ENCODE measurements around the gene CPE. TPM values are rescaled to one million over a fixed set of nuclear protein-coding genes. Genes with fewer than 3 reads are reported as not detected.
"Not testable (repeated sequence)": the region's sequence is repeated elsewhere in the genome, so short reads cannot be mapped to it uniquely, and the experiment has no call there.

CPE gene
- total and polyA plus RNA-seq, 2 of the 4 experiments (the other 2 are of a cell fraction) = 3.6 to 13.5 TPM

DNA sequence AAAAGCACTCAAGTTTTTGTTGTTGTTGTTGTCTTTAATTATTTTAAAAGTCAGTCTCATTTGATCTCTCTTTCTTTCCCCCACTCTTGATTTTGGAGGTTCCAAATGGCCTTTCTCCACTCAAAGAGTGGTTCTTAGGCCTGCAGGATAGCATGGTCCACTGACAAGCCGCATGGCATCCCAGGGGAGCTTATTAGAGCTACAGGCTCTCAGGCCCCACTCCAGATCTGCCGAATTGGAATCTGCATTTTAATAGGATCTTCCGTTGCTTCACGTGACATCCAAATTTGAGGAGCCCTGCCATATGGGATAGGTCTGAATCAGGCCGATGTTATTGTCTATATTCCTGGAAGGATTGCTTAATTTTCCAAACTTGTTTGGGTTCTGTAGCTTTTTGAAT is 72.1 kb downstream of the CPE start:
- no peaks in the 10 kb centered on the region for H3K27me3 ChIP-seq (ENCODE audit: control insufficient read depth, insufficient read depth, low read length)
- no TSS peak for BruUV-seq (replicated peaks)
- H2AK5ac ChIP-seq (ENCODE audit: low read depth, low read length) = no peak overlapping the region

DNA sequence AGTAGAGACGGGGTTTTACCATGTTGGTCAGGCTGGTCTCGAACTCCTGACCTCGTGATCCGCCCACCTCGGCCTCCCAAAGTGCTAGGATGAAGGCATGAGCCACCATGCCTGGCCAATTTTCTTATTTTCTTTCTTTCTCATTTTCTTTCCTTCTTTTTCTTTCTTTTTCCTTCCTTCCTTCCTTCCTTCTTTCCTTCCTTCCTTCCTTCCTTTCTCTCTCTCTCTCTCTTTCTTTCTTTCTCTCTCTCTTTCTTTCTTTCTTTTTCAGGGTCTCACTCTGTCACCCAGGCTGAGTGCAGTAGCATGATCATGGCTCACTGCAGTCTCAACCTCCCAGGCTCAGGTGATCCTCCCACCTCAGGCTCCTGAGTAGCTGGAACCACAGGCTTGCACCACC is 74.3 kb downstream of the CPE start:
- DNase-seq; H3K4me3 ChIP-seq (ENCODE audit: insufficient read depth, low read depth, low read length); H3K27ac ChIP-seq (ENCODE audit: insufficient read depth, low read length); POLR2A ChIA-PET (ENCODE audit: unreplicated experiment); H2BK15ac ChIP-seq (ENCODE audit: low read depth, low read length); H3K36me3 ChIP-seq (ENCODE audit: control insufficient read depth, insufficient read depth, low read length); H3K4ac ChIP-seq (ENCODE audit: low read depth, low read length); CTCF ChIA-PET; H2BK120ac ChIP-seq (ENCODE audit: low read depth, low read length); ATAC-seq (ENCODE audit: low read depth); H3K14ac ChIP-seq (replicated peaks; ENCODE audit: low read depth, low read length); H3K9me1 ChIP-seq (ENCODE audit: insufficient read depth, low read length); H3K18ac ChIP-seq (ENCODE audit: low read depth, low read length); H3K9me3 ChIP-seq (ENCODE audit: control insufficient read depth, insufficient read depth, low read length); intact Hi-C loops (cut with micrococcal nuclease); H2AFZ ChIP-seq (replicated peaks; ENCODE audit: low read length, poor library complexity); H3K79me1 ChIP-seq (ENCODE audit: low read depth in 1 of 2, low read length in 2 of 2); H3K4me2 ChIP-seq (ENCODE audit: low read depth, low read length); H4K20me1 ChIP-seq (ENCODE audit: insufficient read depth, low read length); H3K27me3 ChIP-seq (ENCODE audit: control insufficient read depth, insufficient read depth, low read length); BruUV-seq (replicated peaks); in situ Hi-C loops (cut with MboI; ENCODE audit: low sequenced_read_pairs); H2BK5ac ChIP-seq (ENCODE audit: low read depth, low read length, poor library complexity, severe bottlenecking); H4K91ac ChIP-seq (ENCODE audit: insufficient read depth, low read depth, low read length); H2BK20ac ChIP-seq (ENCODE audit: low read depth, low read length); H2AK9ac ChIP-seq (replicated peaks; ENCODE audit: low read depth, low read length, poor library complexity); H3K9ac ChIP-seq (ENCODE audit: low read depth, low read length); H3K23ac ChIP-seq (ENCODE audit: low read depth, low read length); H4K8ac ChIP-seq (ENCODE audit: low read depth in 2 of 2, low read length in 2 of 2); H2AK5ac ChIP-seq (ENCODE audit: low read depth, low read length); H4K5ac ChIP-seq (ENCODE audit: low read depth, low read length); H3K56ac ChIP-seq (ENCODE audit: extremely low read depth, insufficient read depth, low read length); H3K4me1 ChIP-seq (ENCODE audit: control insufficient read depth, insufficient read depth, low read length): not testable (repeated sequence)
- WGBS, 2 experiments (ENCODE audit: extremely low coverage in 2 of 2, insufficient read length in 1 of 2) = 84% methylated on average over 4 of the region's 5 CpGs; no CpG with 5 or more reads in 1 of the 2 experiments
- dilution Hi-C loops (cut with HindIII; ENCODE audit: low sequenced_read_pairs, unreplicated experiment) = loop anchor here (25.0 kb wide), 1 partner anchor 316 kb away; no protein-coding TSS in a partner anchor

More for the DNA sequence above, 72.1 kb downstream of the CPE start:
- ChIA-PET POLR2A (ENCODE audit: unreplicated experiment) (no interaction called here), CTCF (no interaction called here)
- H3K4me1 ChIP-seq (ENCODE audit: control insufficient read depth, insufficient read depth, low read length) = no peaks in the 10 kb centered on the region
- no peaks in the 10 kb centered on the region for H4K20me1 ChIP-seq (ENCODE audit: insufficient read depth, low read length)
- intact Hi-C loops (cut with micrococcal nuclease) = no loop called here
- no peaks in the 10 kb centered on the region for H3K36me3 ChIP-seq (ENCODE audit: control insufficient read depth, insufficient read depth, low read length)
- in situ Hi-C loops (cut with MboI; ENCODE audit: low sequenced_read_pairs) = no loop called here
- dilution Hi-C loops (cut with HindIII; ENCODE audit: low sequenced_read_pairs, unreplicated experiment) = loop anchor here (25.0 kb wide), 1 partner anchor 314 kb away; no protein-coding TSS in a partner anchor
- no peak overlapping the region for H4K5ac ChIP-seq (ENCODE audit: low read depth, low read length)
- TF ChIP-seq RAD21 (IDR thresholded peaks at IDR 0.05; ENCODE audit: low read length) (no peak), MAFK (IDR thresholded peaks at IDR 0.05; ENCODE audit: low read depth, low read length) (no peak), RFX5 (IDR thresholded peaks at IDR 0.05; ENCODE audit: low read depth, low read length) (no peak), POLR2A (IDR thresholded peaks at IDR 0.05; ENCODE audit: low read depth, low read length) (no peak), RCOR1 (IDR thresholded peaks at IDR 0.05; ENCODE audit: insufficient replicate concordance, low read length) (no peak)
- H4K91ac ChIP-seq (ENCODE audit: insufficient read depth, low read depth, low read length) = no peak overlapping the region
- no peak overlapping the region for H2AFZ ChIP-seq (replicated peaks; ENCODE audit: low read length, poor library complexity)
- 83% methylated on average over 1 of the region's 5 CpGs; no CpG with 5 or more reads in 1 of the 2 experiments for WGBS, 2 experiments (ENCODE audit: extremely low coverage in 2 of 2, insufficient read length in 1 of 2)
- no peak overlapping the region for H3K4me3 ChIP-seq (ENCODE audit: insufficient read depth, low read depth, low read length)
- H3K23ac ChIP-seq (ENCODE audit: low read depth, low read length) = no peak overlapping the region
- no peak overlapping the region for H3K18ac ChIP-seq (ENCODE audit: low read depth, low read length)
- H3K9ac ChIP-seq (ENCODE audit: low read depth, low read length) = no peak overlapping the region
- no peak overlapping the region for H4K8ac ChIP-seq (ENCODE audit: low read depth in 2 of 2, low read length in 2 of 2)
- no peak overlapping the region for H2BK5ac ChIP-seq (ENCODE audit: low read depth, low read length, poor library complexity, severe bottlenecking)
- H3K9me1 ChIP-seq (ENCODE audit: insufficient read depth, low read length) = no peaks in the 10 kb centered on the region
- ATAC-seq (ENCODE audit: low read depth) (no peak), DNase-seq (no peak)
- H3K14ac ChIP-seq (replicated peaks; ENCODE audit: low read depth, low read length) = no peak overlapping the region
- no peaks in the 10 kb centered on the region for H3K9me3 ChIP-seq (ENCODE audit: control insufficient read depth, insufficient read depth, low read length)
- no peak overlapping the region for H3K56ac ChIP-seq (ENCODE audit: extremely low read depth, insufficient read depth, low read length)
- H2AK9ac ChIP-seq (replicated peaks; ENCODE audit: low read depth, low read length, poor library complexity) = no peak overlapping the region
- H2BK20ac ChIP-seq (ENCODE audit: low read depth, low read length) = no peak overlapping the region
- no peak overlapping the region for H3K4me2 ChIP-seq (ENCODE audit: low read depth, low read length)
- no peaks in the 10 kb centered on the region for H3K79me1 ChIP-seq (ENCODE audit: low read depth in 1 of 2, low read length in 2 of 2)
- H2BK15ac ChIP-seq (ENCODE audit: low read depth, low read length) = no peak overlapping the region
- H3K27ac ChIP-seq (ENCODE audit: insufficient read depth, low read length) = no peak overlapping the region
- H3K4ac ChIP-seq (ENCODE audit: low read depth, low read length) = no peak overlapping the region
- no peak overlapping the region for H2BK120ac ChIP-seq (ENCODE audit: low read depth, low read length)
